Measurements from ENCODE around the gene AP1S1.
A peak's percentile ranks its signal among the peaks of the same experiment; 100 is the strongest.

Gene AP1S1

DNA sequence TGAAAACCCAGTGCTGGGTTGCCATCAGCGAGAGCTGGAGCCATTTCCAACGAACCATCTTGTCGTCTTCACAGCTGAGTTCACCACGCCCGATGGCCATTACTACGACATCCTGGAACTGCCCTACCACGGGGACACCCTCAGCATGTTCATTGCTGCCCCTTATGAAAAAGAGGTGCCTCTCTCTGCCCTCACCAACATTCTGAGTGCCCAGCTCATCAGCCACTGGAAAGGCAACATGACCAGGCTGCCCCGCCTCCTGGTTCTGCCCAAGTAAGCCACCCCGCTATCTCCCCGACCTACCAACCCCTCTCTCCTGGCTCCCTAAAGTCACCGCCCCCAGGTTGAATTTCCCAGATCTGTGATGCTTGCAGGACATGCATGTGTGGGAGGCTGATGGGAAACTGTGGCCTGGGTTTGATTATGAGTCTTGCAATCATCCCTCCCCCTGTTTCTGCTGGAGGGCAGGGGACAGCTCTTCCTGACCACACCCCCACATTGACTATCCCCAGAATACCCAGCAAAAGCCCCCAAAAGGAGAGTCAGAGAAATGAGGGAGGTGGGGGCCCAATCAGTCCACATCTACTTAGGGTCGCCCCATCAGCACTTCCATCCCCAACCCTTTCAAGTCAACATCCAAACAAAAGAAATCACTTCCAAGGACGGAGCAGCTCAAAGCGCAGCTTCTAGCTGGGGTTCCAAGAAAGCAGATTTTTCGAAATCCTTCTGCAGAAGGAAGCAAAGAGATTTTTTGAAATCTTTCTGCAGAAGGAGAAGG is 20.5 kb upstream of the AP1S1 start:
- no peaks in the 10 kb centered on the region for H3K36me3 ChIP-seq
- peaks cover 4% of the 10 kb centered on the region; the same call in 1 of the 2 replicates for H3K27me3 ChIP-seq
- no peaks in the 10 kb centered on the region for H4K20me1 ChIP-seq
- H3K4me3 ChIP-seq = no peak overlapping the region
- no peak for TF ChIP-seq Cebpa-rat (IDR thresholded peaks at IDR 0.05)
- H3K9me3 ChIP-seq = no peaks in the 10 kb centered on the region
- peak overlapping the region; percentile 14; the same call in 1 of the 2 replicates for H3K4me2 ChIP-seq
- peaks cover 35% of the 10 kb centered on the region for H3K4me1 ChIP-seq
- no peak overlapping the region for H3K27ac ChIP-seq
- H3K9ac ChIP-seq = no peak overlapping the region

DNA sequence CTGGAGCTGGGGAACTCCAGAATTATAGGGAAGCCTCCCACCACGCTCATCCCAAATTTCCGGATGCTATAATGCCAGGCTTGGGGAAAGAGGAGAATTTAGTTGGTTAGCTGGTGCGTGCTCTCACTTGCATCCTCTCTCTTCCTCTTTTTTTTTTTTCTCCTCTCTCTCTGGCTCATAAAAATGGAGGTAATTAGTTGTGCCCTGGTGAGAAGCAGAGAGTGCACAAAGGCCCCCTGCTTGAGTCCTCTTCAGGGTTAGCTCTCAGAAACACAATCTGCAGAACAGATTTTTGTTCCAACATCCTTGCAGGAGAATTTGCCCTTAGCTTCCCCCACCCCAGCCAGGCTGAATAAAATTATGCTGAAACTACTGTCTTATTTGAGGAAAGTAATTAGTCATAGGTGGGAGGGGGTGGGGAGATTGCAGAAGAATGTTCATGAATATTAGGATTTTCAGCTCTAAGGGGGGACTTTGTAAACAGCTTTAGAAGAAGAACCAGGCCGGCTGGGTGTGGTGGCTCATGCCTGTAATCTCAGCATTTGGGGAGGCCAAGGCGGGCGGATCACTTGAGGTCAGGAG is 19.8 kb upstream of the AP1S1 start:
- Histone ChIP-seq H3K4me1 (peaks cover 42% of the 10 kb centered on the region), H4K20me1 (no peaks in the 10 kb centered on the region), H3K27ac (no peak overlapping the region), H3K4me2 (peak overlapping the region; percentile 14; the same call in 1 of the 2 replicates), H3K27me3 (peaks cover 4% of the 10 kb centered on the region; the same call in 1 of the 2 replicates), H3K9ac (no peak overlapping the region), H3K9me3 (no peaks in the 10 kb centered on the region), H3K36me3 (no peaks in the 10 kb centered on the region), H3K4me3 (no peak overlapping the region)
- no peak for TF ChIP-seq Cebpa-rat (IDR thresholded peaks at IDR 0.05)

DNA sequence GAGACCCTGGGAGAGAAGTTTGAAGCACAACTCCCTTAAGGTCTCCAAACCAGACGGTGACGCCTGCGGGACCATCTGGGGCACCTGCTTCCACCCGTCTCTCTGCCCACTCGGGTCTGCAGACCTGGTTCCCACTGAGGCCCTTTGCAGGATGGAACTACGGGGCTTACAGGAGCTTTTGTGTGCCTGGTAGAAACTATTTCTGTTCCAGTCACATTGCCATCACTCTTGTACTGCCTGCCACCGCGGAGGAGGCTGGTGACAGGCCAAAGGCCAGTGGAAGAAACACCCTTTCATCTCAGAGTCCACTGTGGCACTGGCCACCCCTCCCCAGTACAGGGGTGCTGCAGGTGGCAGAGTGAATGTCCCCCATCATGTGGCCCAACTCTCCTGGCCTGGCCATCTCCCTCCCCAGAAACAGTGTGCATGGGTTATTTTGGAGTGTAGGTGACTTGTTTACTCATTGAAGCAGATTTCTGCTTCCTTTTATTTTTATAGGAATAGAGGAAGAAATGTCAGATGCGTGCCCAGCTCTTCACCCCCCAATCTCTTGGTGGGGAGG is 16.5 kb upstream of the AP1S1 start:
- no peak overlapping the region for H3K4me3 ChIP-seq
- TF ChIP-seq Cebpa-rat (IDR thresholded peaks at IDR 0.05) = no peak
- peaks cover 62% of the 10 kb centered on the region for H3K4me1 ChIP-seq
- peak overlapping the region; percentile 65 for H3K4me2 ChIP-seq
- no peak overlapping the region for H3K9ac ChIP-seq
- no peak overlapping the region for H3K27ac ChIP-seq
- peaks cover 4% of the 10 kb centered on the region; the same call in 1 of the 2 replicates for H3K27me3 ChIP-seq
- no peaks in the 10 kb centered on the region for H3K36me3 ChIP-seq
- H4K20me1 ChIP-seq = no peaks in the 10 kb centered on the region
- no peaks in the 10 kb centered on the region for H3K9me3 ChIP-seq

DNA sequence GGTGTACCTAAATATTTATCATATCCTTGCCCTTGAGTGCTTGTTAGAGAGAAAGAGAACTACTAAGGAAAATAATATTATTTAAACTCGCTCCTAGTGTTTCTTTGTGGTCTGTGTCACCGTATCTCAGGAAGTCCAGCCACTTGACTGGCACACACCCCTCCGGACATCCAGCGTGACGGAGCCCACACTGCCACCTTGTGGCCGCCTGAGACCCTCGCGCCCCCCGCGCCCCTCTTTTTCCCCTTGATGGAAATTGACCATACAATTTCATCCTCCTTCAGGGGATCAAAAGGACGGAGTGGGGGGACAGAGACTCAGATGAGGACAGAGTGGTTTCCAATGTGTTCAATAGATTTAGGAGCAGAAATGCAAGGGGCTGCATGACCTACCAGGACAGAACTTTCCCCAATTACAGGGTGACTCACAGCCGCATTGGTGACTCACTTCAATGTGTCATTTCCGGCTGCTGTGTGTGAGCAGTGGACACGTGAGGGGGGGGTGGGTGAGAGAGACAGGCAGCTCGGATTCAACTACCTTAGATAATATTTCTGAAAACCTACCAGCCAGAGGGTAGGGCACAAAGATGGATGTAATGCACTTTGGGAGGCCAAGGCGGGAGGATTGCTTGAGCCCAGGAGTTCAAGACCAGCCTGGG is 15.9 kb upstream of the AP1S1 start:
- H4K20me1 ChIP-seq = no peaks in the 10 kb centered on the region
- peaks cover 4% of the 10 kb centered on the region; the same call in 1 of the 2 replicates for H3K27me3 ChIP-seq
- H3K36me3 ChIP-seq = no peaks in the 10 kb centered on the region
- no peak for TF ChIP-seq Cebpa-rat (IDR thresholded peaks at IDR 0.05)
- H3K9ac ChIP-seq = no peak overlapping the region
- no peak overlapping the region for H3K4me3 ChIP-seq
- no peaks in the 10 kb centered on the region for H3K9me3 ChIP-seq
- peaks cover 68% of the 10 kb centered on the region for H3K4me1 ChIP-seq
- H3K27ac ChIP-seq = no peak overlapping the region
- H3K4me2 ChIP-seq = peak overlapping the region; percentile 65

DNA sequence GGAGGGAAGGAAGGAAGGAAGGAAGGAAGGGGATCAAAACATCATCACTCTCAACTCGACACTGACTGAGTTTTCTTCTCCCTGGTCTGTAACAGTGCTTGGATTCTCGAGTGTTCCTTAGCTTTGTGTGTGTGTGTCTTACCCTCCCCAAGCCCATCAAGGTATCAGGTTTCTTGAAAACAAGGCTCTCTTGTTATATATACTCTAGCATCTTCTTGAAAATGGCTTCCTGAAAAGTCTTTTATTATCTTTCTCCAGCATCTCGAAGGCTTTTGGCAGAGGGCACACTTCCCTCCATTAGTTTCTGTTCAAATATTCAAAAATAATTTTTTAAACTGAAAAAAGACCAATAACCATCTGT is 14.0 kb upstream of the AP1S1 start:
- no peak for TF ChIP-seq Cebpa-rat (IDR thresholded peaks at IDR 0.05)
- Histone ChIP-seq H3K27ac (peak overlapping the region; percentile 21; the same call in 1 of the 2 replicates), H3K4me3 (no peak overlapping the region), H3K27me3 (no peaks in the 10 kb centered on the region), H3K9ac (0 out of 2 replicates have a peak overlapping the region, but pooled peaks have one; percentile 1), H3K4me1 (peaks cover 79% of the 10 kb centered on the region), H4K20me1 (no peaks in the 10 kb centered on the region), H3K9me3 (no peaks in the 10 kb centered on the region), H3K36me3 (no peaks in the 10 kb centered on the region), H3K4me2 (peak overlapping the region; percentile 67)

DNA sequence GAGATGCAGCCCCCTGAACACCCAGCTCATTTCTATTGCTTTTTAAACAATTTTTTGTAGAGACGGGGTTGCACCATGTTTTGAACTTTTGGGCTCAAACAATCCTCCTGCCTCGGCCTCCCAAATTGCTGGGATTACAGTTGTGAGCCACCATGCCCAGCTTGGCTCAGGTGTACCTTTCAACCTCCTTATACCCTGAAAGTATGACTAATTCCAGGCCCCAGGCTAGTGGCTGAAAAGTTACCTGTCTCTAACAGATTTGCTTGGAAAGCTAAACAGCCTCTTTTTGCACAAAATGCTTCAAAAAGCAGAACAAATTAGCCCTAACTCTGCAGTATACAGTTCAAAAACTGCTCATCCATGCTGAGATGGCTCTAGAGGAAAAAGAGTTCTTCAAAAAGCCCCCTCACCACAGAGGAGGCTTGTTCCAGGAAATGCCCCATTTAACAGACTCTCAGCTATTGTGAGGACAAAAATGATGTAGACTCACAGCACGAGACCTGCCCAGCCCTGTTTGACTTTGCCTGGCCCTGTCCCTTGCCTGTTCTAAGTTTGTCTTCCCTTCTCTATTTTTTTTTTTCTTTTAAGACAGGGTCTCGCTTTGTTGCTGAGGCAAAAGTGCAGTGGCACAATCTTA is 13.4 kb upstream of the AP1S1 start:
- no peaks in the 10 kb centered on the region for H3K36me3 ChIP-seq
- no peaks in the 10 kb centered on the region for H3K9me3 ChIP-seq
- H4K20me1 ChIP-seq = no peaks in the 10 kb centered on the region
- no peaks in the 10 kb centered on the region for H3K27me3 ChIP-seq
- peak overlapping the region; percentile 21; the same call in 1 of the 2 replicates for H3K27ac ChIP-seq
- H3K4me3 ChIP-seq = no peak overlapping the region
- TF ChIP-seq Cebpa-rat (IDR thresholded peaks at IDR 0.05) = no peak
- peaks cover 77% of the 10 kb centered on the region for H3K4me1 ChIP-seq
- 0 out of 2 replicates have a peak overlapping the region, but pooled peaks have one; percentile 1 for H3K9ac ChIP-seq
- H3K4me2 ChIP-seq = peak overlapping the region; percentile 67

DNA sequence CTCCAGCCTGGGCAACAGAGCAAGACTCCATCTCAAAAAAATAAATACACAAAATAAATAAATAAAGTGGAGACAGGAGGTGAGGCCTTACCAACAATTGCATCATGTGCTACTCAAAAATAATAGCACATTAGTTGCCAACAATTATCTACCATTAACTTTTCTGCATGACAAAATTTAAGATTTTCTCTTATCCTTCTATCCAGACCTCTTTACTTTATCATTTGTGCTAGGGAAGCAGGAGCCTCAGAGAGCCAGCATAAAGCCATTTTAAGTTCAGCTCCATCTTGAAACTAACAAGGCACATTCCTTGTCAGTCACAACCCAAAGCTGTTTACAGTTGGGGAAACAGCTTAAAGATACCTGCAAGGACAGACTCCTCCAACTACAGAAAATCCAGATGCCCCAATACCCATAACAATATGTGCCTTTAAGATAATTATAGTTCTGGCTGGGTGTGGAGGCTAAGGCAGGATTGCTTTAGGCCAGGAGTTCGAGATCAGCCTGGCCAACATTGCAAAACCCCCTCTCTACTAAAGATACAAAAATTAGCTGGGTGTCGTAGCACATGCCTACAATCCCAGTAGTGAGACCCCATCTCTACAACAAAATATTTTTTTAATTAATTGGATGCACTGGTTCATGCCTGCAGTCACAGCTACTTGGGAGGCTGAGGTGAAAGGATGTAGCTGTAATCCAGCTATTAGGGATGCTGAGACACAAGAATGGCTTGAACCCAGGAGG is 2.2 kb upstream of the AP1S1 start:
- no peak for TF ChIP-seq Cebpa-rat (IDR thresholded peaks at IDR 0.05)
- H4K20me1 ChIP-seq = no peaks in the 10 kb centered on the region
- H3K27ac ChIP-seq = no peak overlapping the region
- no peak overlapping the region for H3K4me2 ChIP-seq
- no peaks in the 10 kb centered on the region for H3K9me3 ChIP-seq
- no peaks in the 10 kb centered on the region for H3K27me3 ChIP-seq
- peaks cover 31% of the 10 kb centered on the region for H3K4me1 ChIP-seq
- H3K9ac ChIP-seq = no peak overlapping the region
- H3K36me3 ChIP-seq = peaks cover 7% of the 10 kb centered on the region
- H3K4me3 ChIP-seq = no peak overlapping the region

DNA sequence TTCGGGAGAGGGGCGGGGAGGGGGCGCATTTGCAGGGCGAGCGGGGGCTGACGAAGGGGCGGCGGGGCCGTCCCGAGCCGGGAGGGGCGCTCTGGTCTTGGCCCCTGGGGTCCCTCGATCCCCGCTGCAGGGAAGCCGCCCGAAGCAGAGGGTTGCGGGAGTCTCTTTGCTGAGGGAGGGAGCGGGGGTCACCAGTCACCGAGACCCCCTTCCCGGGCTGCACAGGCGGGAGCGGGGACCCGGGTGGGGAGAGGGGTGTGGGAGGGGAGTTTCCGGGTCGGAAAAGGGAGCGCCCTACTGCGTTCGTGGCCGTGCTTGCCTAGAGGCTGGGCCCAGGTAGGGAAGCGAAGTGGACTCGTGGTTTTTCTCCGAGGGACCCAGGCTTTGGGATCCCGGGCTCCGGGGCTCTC is 422 bp downstream of the AP1S1 start:
- H3K4me3 ChIP-seq = peak overlapping the region; percentile 83
- TF ChIP-seq Cebpa-rat (IDR thresholded peaks at IDR 0.05) = no peak
- peak overlapping the region; percentile 86 for H3K27ac ChIP-seq
- H3K4me1 ChIP-seq = peaks cover 36% of the 10 kb centered on the region
- no peaks in the 10 kb centered on the region for H3K27me3 ChIP-seq
- H3K4me2 ChIP-seq = peak overlapping the region; percentile 98
- H3K36me3 ChIP-seq = peaks cover 33% of the 10 kb centered on the region
- no peaks in the 10 kb centered on the region for H3K9me3 ChIP-seq
- H4K20me1 ChIP-seq = no peaks in the 10 kb centered on the region
- H3K9ac ChIP-seq = peak overlapping the region; percentile 87

DNA sequence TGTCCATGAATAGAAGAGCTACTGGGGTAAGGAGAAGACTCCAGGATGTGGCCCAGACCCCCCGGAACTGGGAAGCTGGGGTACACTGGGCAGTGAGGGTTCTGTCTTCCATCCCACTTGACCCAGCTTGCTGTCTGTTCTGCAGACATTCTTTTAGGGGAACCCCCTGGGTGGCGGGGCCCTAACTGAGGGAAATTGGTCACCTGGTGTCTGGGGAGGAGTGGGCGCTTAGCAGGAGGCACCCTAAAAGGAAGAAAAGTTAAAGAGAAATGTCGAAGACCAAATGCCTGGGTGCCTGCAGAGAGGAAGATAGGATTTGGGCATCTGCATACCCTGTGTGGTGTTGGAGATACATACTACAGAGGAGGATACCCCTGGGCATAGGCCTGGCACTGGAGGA is 1.0 kb downstream of the AP1S1 start:
- H3K4me2 ChIP-seq = peak overlapping the region; percentile 98
- TF ChIP-seq Cebpa-rat (IDR thresholded peaks at IDR 0.05) = no peak
- no peaks in the 10 kb centered on the region for H3K9me3 ChIP-seq
- H3K27me3 ChIP-seq = no peaks in the 10 kb centered on the region
- no peaks in the 10 kb centered on the region for H4K20me1 ChIP-seq
- peak overlapping the region; percentile 83 for H3K4me3 ChIP-seq
- peak overlapping the region; percentile 86 for H3K27ac ChIP-seq
- H3K9ac ChIP-seq = peak overlapping the region; percentile 87
- peaks cover 42% of the 10 kb centered on the region for H3K4me1 ChIP-seq
- peaks cover 40% of the 10 kb centered on the region for H3K36me3 ChIP-seq
